ENCODE data around the gene CNGA3.

CNGA3 gene

GRCh38 chr2:98393354-98393753 lies 47.1 kb downstream of the CNGA3 start:
- H3K4me3 ChIP-seq (ENCODE audit: low read depth, low read length) = no peak overlapping the region
- CTCF ChIA-PET = interaction anchor here (0.7 kb wide), 2 partner anchors 8 to 583 kb away, joined by 3 read pairs; no protein-coding TSS in a partner anchor
- POLR2A ChIA-PET = no interaction called here
- no peak for DNase-seq (ENCODE audit: low read depth, low spot score)
- no peak for TF ChIP-seq CTCF (IDR thresholded peaks at IDR 0.05; ENCODE audit: insufficient read depth, low read length, missing control alignments)

DNA sequence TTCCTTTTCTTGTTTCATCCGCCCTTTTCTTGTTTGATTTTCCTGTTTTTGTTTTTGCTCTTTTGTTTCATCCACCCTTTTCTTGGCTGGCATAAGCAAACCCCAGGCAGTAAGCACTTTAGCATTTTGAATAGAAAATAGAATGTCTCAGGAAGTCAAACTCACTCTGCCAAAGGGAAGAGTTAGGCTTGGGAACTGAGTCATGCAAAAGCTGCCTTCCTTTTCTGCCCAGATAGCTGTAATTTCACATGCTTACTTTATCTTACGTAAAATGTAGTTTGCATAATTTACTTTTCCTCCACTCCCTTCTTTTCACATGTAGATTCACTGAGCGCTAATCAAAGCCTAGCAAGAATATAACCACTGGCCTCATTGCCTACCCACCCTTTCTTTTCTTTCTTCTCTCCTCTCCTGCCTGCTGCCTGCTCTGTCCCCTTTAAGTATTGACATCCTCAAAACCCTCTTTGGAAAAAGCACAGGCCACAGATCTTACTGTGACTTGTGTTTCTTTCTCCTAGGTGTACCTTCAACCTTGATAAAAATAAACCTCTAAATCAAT lies 48.4 kb downstream of the CNGA3 start:
- no peak for DNase-seq (ENCODE audit: low read depth, low spot score)
- TF ChIP-seq CTCF (IDR thresholded peaks at IDR 0.05; ENCODE audit: insufficient read depth, low read length, missing control alignments) = no peak
- H3K4me3 ChIP-seq (ENCODE audit: low read depth, low read length) = no peak overlapping the region
- ChIA-PET CTCF (interaction anchor here (1.4 kb wide), 1 partner anchor 9 kb away, joined by 4 read pairs; no protein-coding TSS in a partner anchor), POLR2A (no interaction called here)

- ChIA-PET POLR2A (no interaction called here), CTCF (no interaction called here)
- TF ChIP-seq CTCF (IDR thresholded peaks at IDR 0.05; ENCODE audit: insufficient read depth, low read length, missing control alignments) = no peak
- no peak overlapping the region for H3K4me3 ChIP-seq (ENCODE audit: low read depth, low read length)
- no peak for DNase-seq (ENCODE audit: low read depth, low spot score)
Observed at GRCh38 chr2:98395977-98396376, 49.7 kb downstream of the CNGA3 start.

DNA sequence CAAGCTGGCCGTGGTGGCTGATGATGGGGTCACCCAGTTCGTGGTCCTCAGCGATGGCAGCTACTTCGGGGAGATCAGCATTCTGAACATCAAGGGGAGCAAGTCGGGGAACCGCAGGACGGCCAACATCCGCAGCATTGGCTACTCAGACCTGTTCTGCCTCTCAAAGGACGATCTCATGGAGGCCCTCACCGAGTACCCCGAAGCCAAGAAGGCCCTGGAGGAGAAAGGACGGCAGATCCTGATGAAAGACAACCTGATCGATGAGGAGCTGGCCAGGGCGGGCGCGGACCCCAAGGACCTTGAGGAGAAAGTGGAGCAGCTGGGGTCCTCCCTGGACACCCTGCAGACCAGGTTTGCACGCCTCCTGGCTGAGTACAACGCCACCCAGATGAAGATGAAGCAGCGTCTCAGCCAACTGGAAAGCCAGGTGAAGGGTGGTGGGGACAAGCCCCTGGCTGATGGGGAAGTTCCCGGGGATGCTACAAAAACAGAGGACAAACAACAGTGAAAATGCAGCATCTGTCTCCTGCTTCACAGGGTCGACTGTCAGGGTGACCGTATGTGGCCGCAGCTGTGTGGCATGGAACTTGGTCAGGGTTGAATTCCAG lies 50.6 kb downstream of the CNGA3 start:
- no peak overlapping the region for H3K4me3 ChIP-seq (ENCODE audit: low read depth, low read length)
- POLR2A ChIA-PET = no interaction called here
- DNase-seq (ENCODE audit: low read depth, low spot score) = no peak
- CTCF ChIA-PET = interaction anchor here (1.2 to 1.9 kb wide), 2 partner anchors 15 to 697 kb away, joined by 4 to 5 read pairs; no protein-coding TSS in a partner anchor
- no peak for TF ChIP-seq CTCF (IDR thresholded peaks at IDR 0.05; ENCODE audit: insufficient read depth, low read length, missing control alignments)

GRCh38 chr2:98399140-98399539 lies 52.9 kb downstream of the CNGA3 start:
- ChIA-PET CTCF (no interaction called here), POLR2A (no interaction called here)
- no peak for DNase-seq (ENCODE audit: low read depth, low spot score)
- H3K4me3 ChIP-seq (ENCODE audit: low read depth, low read length) = no peak overlapping the region
- no peak for TF ChIP-seq CTCF (IDR thresholded peaks at IDR 0.05; ENCODE audit: insufficient read depth, low read length, missing control alignments)

DNA sequence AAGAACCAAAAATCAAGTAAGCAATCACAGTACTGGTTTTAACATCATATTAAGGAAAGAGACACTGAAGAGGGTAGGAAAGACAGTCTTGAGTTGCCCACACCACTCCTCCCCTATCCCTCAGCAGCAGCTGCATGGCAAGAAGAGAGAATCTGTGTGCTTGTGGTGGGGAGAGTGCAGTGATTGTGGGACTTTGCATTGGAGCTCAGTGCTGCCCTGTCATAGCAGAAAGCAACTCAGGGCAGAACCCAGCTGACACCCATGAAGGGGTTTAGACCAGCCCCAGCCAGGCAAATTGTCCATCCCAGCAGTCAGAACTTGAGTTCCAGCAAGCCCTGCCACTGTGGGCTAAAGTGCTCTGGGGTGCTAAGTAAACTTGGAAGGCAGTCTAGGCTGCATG lies 57.6 kb downstream of the CNGA3 start:
- no peak for TF ChIP-seq CTCF (IDR thresholded peaks at IDR 0.05; ENCODE audit: insufficient read depth, low read length, missing control alignments)
- no peak for DNase-seq (ENCODE audit: low read depth, low spot score)
- no peak overlapping the region for H3K4me3 ChIP-seq (ENCODE audit: low read depth, low read length)
- ChIA-PET POLR2A (no interaction called here), CTCF (interaction anchor here (2.3 kb wide), 1 partner anchor 9 kb away, joined by 15 read pairs; no protein-coding TSS in a partner anchor)

Measured in AG04449 (cell line).